K562 (cell line): ENCODE results near the gene EGLN1. TPM values are rescaled to one million over a fixed set of nuclear protein-coding genes. Genes with fewer than 3 reads are reported as not detected.

Experiments used
- ATAC-seq: fragments of 200-7000 bp; cut with Tn5 transposase; 3 replicates; pipeline ENCODE4 v1.9.1; 2020; ENCODE audit warnings: moderate library complexity
- BruUV-seq: library from RNA; stranded (reverse); fragments of 400-500 nt; replicated peaks from 2 replicates; lab custom pipeline; 2021; lab: Mats Ljungman, UMichigan
- CTCF ChIA-PET: fragments of 300-600 bp; formaldehyde crosslinking; extraction: SDS; loops from one replicate; lab custom pipeline; 2021; ENCODE audit warnings: low intra/inter-chr PET ratio; lab: Yijun Ruan, JAX
- POLR2A ChIA-PET: fragments of 300-600, 350-650 bp; sonication (Branson Sonifier 250); formaldehyde crosslinking; extraction: SDS; loops from one replicate; lab custom pipeline; 2021; ENCODE audit warnings: antibody characterized with exemption, inconsistent platforms; lab: Yijun Ruan, JAX
- DNase-seq, 4 experiments: peaks; one replicate each; pipeline versions ENCODE4 v3.0.0 to v3.0.0-alpha.2; 2011 to 2018; ENCODE audit warnings: low spot score in 3 of 4, mixed read lengths in 3 of 4; ENCODE audit errors: extremely low read depth in 1 of 4
- FAIRE-seq: peaks from 2 replicates; lab custom pipeline; 2011; peaks lifted over from hg19 to GRCh38; lab: Jason Lieb, UNC
- H2AFZ ChIP-seq: 2 replicates; pipeline ENCODE4 v1.6.0; 2011; ENCODE audit warnings: low read depth, low read length, control low read depth, inconsistent platforms
- H3K27ac ChIP-seq: fragments of 200-600 bp; 3 replicates; pipeline ENCODE4 v1.8.0; 2011; ENCODE audit warnings: low read depth, mild to moderate bottlenecking, control low read depth, inconsistent platforms, low read length, moderate library complexity, mixed read lengths; ENCODE audit errors: extremely low read depth
- H3K27me3 ChIP-seq, 2 experiments: fragments of 300-600 bp in 1 of 2; 2 replicates in 1 of 2; 3 replicates in 1 of 2; pipeline versions ENCODE4 v1.6.0 to v1.8.0; 2011; ENCODE audit warnings: inconsistent platforms in 2 of 2, low read length in 2 of 2, mild to moderate bottlenecking in 1 of 2, mixed read lengths in 1 of 2, moderate library complexity in 1 of 2; ENCODE audit not compliant: control insufficient read depth in 2 of 2, insufficient read depth in 2 of 2
- H3K36me3 ChIP-seq: fragments of 300-600 bp; 3 replicates; pipeline ENCODE4 v1.8.0; 2011; ENCODE audit warnings: mild to moderate bottlenecking, low read length, inconsistent platforms; ENCODE audit not compliant: control insufficient read depth, insufficient read depth
- H3K4me1 ChIP-seq, 2 experiments: fragments of 200-600 bp in 1 of 2; replicated peaks in 1 of 2; 2 replicates in 1 of 2; 3 replicates in 1 of 2; pipeline versions ENCODE4 v1.5.1 to v1.8.0; 2011; ENCODE audit warnings: inconsistent platforms in 2 of 2, low read length in 2 of 2, mild to moderate bottlenecking in 1 of 2, mixed read lengths in 1 of 2, moderate library complexity in 1 of 2; ENCODE audit not compliant: control insufficient read depth in 2 of 2, insufficient read depth in 2 of 2
- H3K4me2 ChIP-seq: 2 replicates; pipeline ENCODE4 v1.6.1; 2011; ENCODE audit warnings: low read length, control low read depth, inconsistent platforms, mixed read lengths; ENCODE audit not compliant: insufficient read depth
- H3K4me3 ChIP-seq: fragments of 200-600 bp; sonication (generic), shearing (Covaris generic); 2 replicates; pipeline ENCODE4 v1.5.1; 2016; ENCODE audit warnings: control low read depth, inconsistent platforms
- H3K79me2 ChIP-seq: fragments of 200-600 bp; 3 replicates; pipeline ENCODE4 v1.8.0; 2011; ENCODE audit warnings: low read length, inconsistent platforms; ENCODE audit not compliant: control insufficient read depth, insufficient read depth
- H3K9ac ChIP-seq, 2 experiments: 2 replicates each; pipeline versions ENCODE4 v1.6.0 to v1.6.1; 2011; ENCODE audit warnings: low read depth in 2 of 2, low read length in 2 of 2, control low read depth in 1 of 2, inconsistent platforms in 1 of 2, mild to moderate bottlenecking in 1 of 2, mixed read lengths in 1 of 2; ENCODE audit not compliant: insufficient read depth in 1 of 2
- H3K9me1 ChIP-seq: one replicate; pipeline ENCODE4 v1.6.0; 2011; ENCODE audit warnings: inconsistent platforms, mild to moderate bottlenecking, low read length, moderate library complexity; ENCODE audit not compliant: control insufficient read depth, insufficient read depth
- H3K9me3 ChIP-seq: replicated peaks from 2 replicates; pipeline ENCODE4 v1.5.1; 2011; ENCODE audit warnings: low read depth, low read length, inconsistent platforms; ENCODE audit not compliant: control insufficient read depth, insufficient read depth
- H4K20me1 ChIP-seq: replicated peaks from 2 replicates; pipeline ENCODE4 v1.6.1; 2011; ENCODE audit warnings: low read length, inconsistent platforms, mixed read lengths; ENCODE audit not compliant: control insufficient read depth, insufficient read depth
- BMI1 ChIP-seq: fragments of 150-350 bp; IDR thresholded peaks from 2 replicates; pipeline ENCODE4 v1.6.1; 2014; ENCODE audit warnings: low read length
- ETV6 ChIP-seq, 3 experiments: fragments of 150-350 bp in 1 of 3; sonication (generic) in 1 of 3; formaldehyde crosslinking in 1 of 3; IDR thresholded peaks; 2 replicates each; pipeline versions ENCODE4 v1.6.1 to v1.8.0; 2014 to 2022; ENCODE audit warnings: borderline replicate concordance in 2 of 3, low read depth in 2 of 3, antibody characterized with exemption in 1 of 3, low read length in 1 of 3, mild to moderate bottlenecking in 1 of 3, missing genetic modification reagents in 1 of 3
- MTA3 ChIP-seq: fragments of 450-650 bp; formaldehyde crosslinking; IDR thresholded peaks from 2 replicates; pipeline ENCODE4 v1.6.1; 2017; ENCODE audit warnings: mild to moderate bottlenecking, borderline replicate concordance
- SIN3A ChIP-seq, 2 experiments: fragments of 150-350 bp in 1 of 2; IDR thresholded peaks; 2 replicates each; pipeline ENCODE4 v1.6.1; 2011 to 2016; ENCODE audit warnings: borderline replicate concordance in 2 of 2, low read depth in 2 of 2, low read length in 2 of 2, mild to moderate bottlenecking in 2 of 2, moderate library complexity in 2 of 2; ENCODE audit not compliant: control insufficient read depth in 1 of 2
- SREBF1 ChIP-seq: fragments of 150-350 bp; IDR thresholded peaks from 2 replicates; pipeline ENCODE4 v1.6.1; 2014; ENCODE audit warnings: antibody characterized with exemption, low read depth, low read length, borderline replicate concordance
- ZBTB17 ChIP-seq: fragments of 450-650 bp; formaldehyde crosslinking; IDR thresholded peaks from 2 replicates; pipeline ENCODE4 v1.4.0; 2020; ENCODE audit warnings: mild to moderate bottlenecking
- WGBS: fragments of 100-300 bp; shearing (Covaris generic); methylation state at CpG from one replicate; pipeline ENCODE4 v1.1.6; 2016; ENCODE audit warnings: low coverage, mixed read lengths; ENCODE audit not compliant: insufficient coverage; ENCODE audit errors: missing lambda C conversion rate; 5-methylcytosine and 5-hydroxymethylcytosine counted together
- in situ Hi-C: fragments of 300-500 bp; cut with MboI; formaldehyde crosslinking; loops from 4 replicates; pipeline ENCODE4 v1.15.0; 2018; ENCODE audit warnings: inconsistent platforms, mixed read lengths
- intact Hi-C: fragments of 100-400 bp; cut with micrococcal nuclease; formaldehyde crosslinking; loops from 2 replicates; pipeline ENCODE4 v1.14.2; 2022
- polyA plus RNA-seq, 8 experiments: library from polyadenylated mRNA; depleted of rRNA in 4 of 8; stranded (reverse) in 5 of 8; unstranded in 3 of 8; fragments of >200 nt; fragmentation: Nextera tagmentation in 2 of 8; fragmentation: Illumina TruSeq in 1 of 8; extraction: Ambion mirVana in 2 of 8; extraction: Trizol in 1 of 8; gene quantifications; 2 replicates each; pipeline versions ENCODE4 v1.2.1 to v1.2.3, GENCODE V29; 2011 to 2014; ENCODE audit warnings: inconsistent platforms in 1 of 8, missing spikeins in 1 of 8
- total RNA-seq, 7 experiments: library from RNA; depleted of rRNA in 6 of 7; stranded (reverse); fragments of >200 nt in 6 of 7; fragmentation: Illumina TruSeq in 2 of 7; extraction: Trizol in 2 of 7; gene quantifications; 2 replicates each; pipeline versions ENCODE4 v1.2.1 to v1.2.3, GENCODE V29; 2011 to 2021; ENCODE audit warnings: low replicate concordance in 1 of 7
- TF ChIP-seq, protein P1 (sequence below): sonication (generic); formaldehyde crosslinking; IDR thresholded peaks from 2 replicates; pipeline ENCODE4 v1.8.0; 2022; ENCODE audit warnings: mild to moderate bottlenecking, missing genetic modification reagents, borderline replicate concordance
- TF ChIP-seq, protein P2 (sequence below): sonication (generic); formaldehyde crosslinking; IDR thresholded peaks from 2 replicates; pipeline ENCODE4 v1.8.0; 2022; ENCODE audit warnings: mild to moderate bottlenecking, missing genetic modification reagents
- TF ChIP-seq, protein P3 (sequence below): sonication (generic); formaldehyde crosslinking; IDR thresholded peaks from 2 replicates; pipeline ENCODE4 v1.8.0; 2022; ENCODE audit warnings: mild to moderate bottlenecking, missing genetic modification reagents
- TF ChIP-seq, protein P4 (sequence below): IDR thresholded peaks from 2 replicates; pipeline ENCODE4 v1.6.1; 2012; ENCODE audit warnings: low read depth, low read length, improper control_type of control experiment, borderline replicate concordance

EGLN1 gene
- total and polyA plus RNA-seq, 9 of the 15 experiments (the other 6 are each of a cell fraction or from before 2014, with no cell fraction given) = 5.2 to 54.3 (median 24.6) TPM

DNA sequence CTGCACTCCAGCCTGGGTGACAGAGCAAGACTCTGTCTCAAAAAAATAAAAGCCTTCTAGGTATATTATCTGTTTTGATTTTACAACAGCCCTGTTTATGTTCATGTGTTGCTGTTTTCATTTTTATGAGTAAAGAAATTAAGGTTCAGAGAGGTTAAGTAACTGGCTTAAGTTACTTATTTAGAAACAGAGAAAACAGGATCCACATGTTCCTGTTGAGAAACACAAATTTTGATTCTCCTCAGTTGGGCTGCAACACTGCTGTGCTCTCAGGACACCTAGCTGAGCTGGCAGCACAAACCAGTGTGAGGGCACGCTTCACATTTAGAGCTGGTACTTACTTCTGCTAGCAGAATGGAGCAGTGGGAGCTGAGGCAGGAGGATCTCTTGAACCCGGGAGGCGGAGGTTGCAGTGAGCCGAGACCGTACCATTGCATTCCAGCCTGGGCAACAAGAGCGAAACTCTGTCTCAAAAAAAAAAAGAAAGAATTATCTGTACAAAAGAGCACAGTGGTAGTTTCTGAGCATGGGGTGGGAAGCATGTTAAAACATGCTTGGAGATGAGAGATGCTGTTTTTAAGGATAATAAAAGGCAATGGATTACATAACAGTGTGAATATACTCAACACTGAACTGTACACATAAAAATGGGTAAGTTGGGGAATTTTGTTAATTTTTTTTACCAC lies 81.6 kb downstream of the EGLN1 start (continued):
- TF ChIP-seq, protein P1, sequence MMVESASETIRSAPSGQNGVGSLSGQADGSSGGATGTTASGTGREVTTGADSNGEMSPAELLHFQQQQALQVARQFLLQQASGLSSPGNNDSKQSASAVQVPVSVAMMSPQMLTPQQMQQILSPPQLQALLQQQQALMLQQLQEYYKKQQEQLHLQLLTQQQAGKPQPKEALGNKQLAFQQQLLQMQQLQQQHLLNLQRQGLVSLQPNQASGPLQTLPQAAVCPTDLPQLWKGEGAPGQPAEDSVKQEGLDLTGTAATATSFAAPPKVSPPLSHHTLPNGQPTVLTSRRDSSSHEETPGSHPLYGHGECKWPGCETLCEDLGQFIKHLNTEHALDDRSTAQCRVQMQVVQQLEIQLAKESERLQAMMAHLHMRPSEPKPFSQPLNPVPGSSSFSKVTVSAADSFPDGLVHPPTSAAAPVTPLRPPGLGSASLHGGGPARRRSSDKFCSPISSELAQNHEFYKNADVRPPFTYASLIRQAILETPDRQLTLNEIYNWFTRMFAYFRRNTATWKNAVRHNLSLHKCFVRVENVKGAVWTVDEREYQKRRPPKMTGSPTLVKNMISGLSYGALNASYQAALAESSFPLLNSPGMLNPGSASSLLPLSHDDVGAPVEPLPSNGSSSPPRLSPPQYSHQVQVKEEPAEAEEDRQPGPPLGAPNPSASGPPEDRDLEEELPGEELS (CRISPR knock-in tag) = no peak

DNA sequence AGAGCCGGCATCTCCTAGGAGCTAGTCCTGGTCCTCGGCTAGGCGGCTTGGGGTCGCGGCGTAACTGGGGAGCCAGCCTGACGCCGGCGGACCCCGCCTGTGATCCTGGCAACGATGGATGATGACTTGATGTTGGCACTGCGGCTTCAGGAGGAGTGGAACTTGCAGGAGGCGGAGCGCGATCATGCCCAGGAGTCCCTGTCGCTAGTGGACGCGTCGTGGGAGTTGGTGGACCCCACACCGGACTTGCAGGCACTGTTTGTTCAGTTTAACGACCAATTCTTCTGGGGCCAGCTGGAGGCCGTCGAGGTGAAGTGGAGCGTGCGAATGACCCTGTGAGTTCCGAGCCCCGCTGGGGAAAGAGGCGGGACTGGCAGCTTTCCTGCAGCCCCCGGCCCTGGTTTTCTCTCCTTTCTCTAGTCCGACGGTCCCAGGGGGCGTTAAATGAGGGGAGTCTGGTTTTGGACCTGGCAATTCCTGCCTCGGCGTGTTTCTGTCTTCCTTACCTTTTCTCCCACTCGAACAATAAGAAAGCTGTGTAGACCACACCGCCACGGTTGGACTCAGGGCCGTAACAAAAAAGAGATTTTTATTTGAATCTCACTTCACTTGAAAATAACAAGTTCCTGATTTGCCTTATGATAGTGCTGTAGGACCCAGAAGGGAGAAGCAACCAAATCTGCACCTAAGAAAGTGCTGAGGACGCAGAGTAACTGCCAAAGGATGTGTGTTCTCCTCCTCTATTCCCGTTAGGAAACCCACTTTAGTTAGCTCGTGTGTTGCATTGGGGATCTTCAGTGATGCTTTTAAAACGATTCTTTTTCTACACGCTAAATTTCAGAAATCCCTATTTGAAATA lies 83.6 kb downstream of the EGLN1 start, which contains the start of gene SPRTN:
SPRTN (plus strand) TSS at position 24 of the 859 bp plus-strand sequence; CDS start at position 115, 91 bp downstream.
- ATAC-seq (peak; percentile 82), DNase-seq (peak; percentile 25 to 93 (median 92)), FAIRE-seq (peak; percentile 11)
- Histone ChIP-seq H3K4me3 (peak within 1 kb of the TSS; percentile 77), H3K9me3 (no peaks in the 10 kb centered on the region), H3K27me3 (no peaks in the 10 kb centered on the region), H3K79me2 (peaks cover 75% of the 10 kb centered on the region), H3K4me1 (peaks cover 21 to 32% of the 10 kb centered on the region in 2 experiments; a peak in 4 of 5 replicates), H3K4me2 (peak within 1 kb of the TSS; percentile 96), H4K20me1 (peaks cover 15% of the 10 kb centered on the region), H3K9me1 (no peaks in the 10 kb centered on the region), H2AFZ (peak within 1 kb of the TSS; percentile 87), H3K27ac (peak within 1 kb of the TSS; percentile 91), H3K9ac (peak within 1 kb of the TSS; percentile 87 to 98), H3K36me3 (peaks cover 39% of the 10 kb centered on the region)
- CTCF ChIA-PET = no interaction called here
- WGBS = under 1% methylated on average over 41 of the region's 43 CpGs
- in situ Hi-C loops = no loop called here
- BruUV-seq = TSS peak; percentile 75
- POLR2A ChIA-PET = interaction anchor here (0.5 to 2.8 kb wide), 19 partner anchors 8 to 328 kb away, joined by 3 to 10 read pairs (median 3); partner anchors contain the start of gene TSNAX
- intact Hi-C loops = loop anchor here (10.0 kb wide), 1 partner anchor 354 kb away; no protein-coding TSS in a partner anchor
- no peak for TF ChIP-seq BMI1
- TF ChIP-seq, protein P2, sequence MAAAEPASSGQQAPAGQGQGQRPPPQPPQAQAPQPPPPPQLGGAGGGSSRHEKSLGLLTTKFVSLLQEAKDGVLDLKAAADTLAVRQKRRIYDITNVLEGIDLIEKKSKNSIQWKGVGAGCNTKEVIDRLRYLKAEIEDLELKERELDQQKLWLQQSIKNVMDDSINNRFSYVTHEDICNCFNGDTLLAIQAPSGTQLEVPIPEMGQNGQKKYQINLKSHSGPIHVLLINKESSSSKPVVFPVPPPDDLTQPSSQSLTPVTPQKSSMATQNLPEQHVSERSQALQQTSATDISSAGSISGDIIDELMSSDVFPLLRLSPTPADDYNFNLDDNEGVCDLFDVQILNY = 0 out of 2 replicates have a peak, but pooled peaks have one; percentile 25
- TF ChIP-seq, protein P3, sequence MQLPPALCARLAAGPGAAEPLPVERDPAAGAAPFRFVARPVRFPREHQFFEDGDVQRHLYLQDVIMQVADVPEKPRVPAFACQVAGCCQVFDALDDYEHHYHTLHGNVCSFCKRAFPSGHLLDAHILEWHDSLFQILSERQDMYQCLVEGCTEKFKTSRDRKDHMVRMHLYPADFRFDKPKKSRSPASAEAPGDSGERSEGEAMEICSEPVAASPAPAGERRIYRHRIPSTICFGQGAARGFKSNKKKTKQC (CRISPR knock-in tag) = 0 out of 2 replicates have a peak, but pooled peaks have one; percentile 68
- 0 out of 2 replicates have a peak, but pooled peaks have one; percentile 57 for TF ChIP-seq MTA3
- peak; percentile 8 to 75; a peak in 1 of 4 replicates for TF ChIP-seq SIN3A (IDR thresholded peaks at IDR 0.05; ENCODE audit: borderline replicate concordance in 2 of 2, control insufficient read depth in 1 of 2, low read depth in 2 of 2, low read length in 2 of 2)
- TF ChIP-seq, protein P4, sequence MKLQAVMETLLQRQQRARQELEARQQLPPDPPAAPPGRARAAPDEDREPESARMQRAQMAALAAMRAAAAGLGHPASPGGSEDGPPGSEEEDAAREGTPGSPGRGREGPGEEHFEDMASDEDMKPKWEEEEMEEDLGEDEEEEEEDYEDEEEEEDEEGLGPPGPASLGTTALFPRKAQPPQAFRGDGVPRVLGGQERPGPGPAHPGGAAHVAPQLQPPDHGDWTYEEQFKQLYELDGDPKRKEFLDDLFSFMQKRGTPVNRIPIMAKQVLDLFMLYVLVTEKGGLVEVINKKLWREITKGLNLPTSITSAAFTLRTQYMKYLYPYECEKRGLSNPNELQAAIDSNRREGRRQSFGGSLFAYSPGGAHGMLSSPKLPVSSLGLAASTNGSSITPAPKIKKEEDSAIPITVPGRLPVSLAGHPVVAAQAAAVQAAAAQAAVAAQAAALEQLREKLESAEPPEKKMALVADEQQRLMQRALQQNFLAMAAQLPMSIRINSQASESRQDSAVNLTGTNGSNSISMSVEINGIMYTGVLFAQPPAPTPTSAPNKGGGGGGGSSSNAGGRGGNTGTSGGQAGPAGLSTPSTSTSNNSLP = no peak
- TF ChIP-seq ZBTB17 (CRISPR knock-in tag) = no peak
- no peak for TF ChIP-seq ETV6 (IDR thresholded peaks at IDR 0.05; ENCODE audit: borderline replicate concordance in 1 of 2, low read depth in 2 of 2, low read length in 1 of 2)
- peak; percentile 74; the same call in 1 of the 2 replicates for TF ChIP-seq ETV6 (CRISPR knock-in tag; IDR thresholded peaks at IDR 0.05; ENCODE audit: borderline replicate concordance)
- TF ChIP-seq SREBF1 = 0 out of 2 replicates have a peak, but pooled peaks have one; percentile 24
